GM23338 (cell line): ENCODE data around the gene XRCC5. TPM values are rescaled to one million over a fixed set of nuclear protein-coding genes. Genes with fewer than 3 reads are reported as not detected.

ENCODE experiments used
- ATAC-seq: fragments of 200-7000 bp; cut with Tn5 transposase; 3 replicates; pipeline ENCODE4 v1.9.1; 2020
- DNase-seq: peaks from one replicate; pipeline ENCODE4 v3.0.0-alpha.2; 2015; ENCODE audit warnings: low spot score
- H2AFZ ChIP-seq: fragments of 200-600 bp; sonication (generic); 2 replicates; pipeline ENCODE4 v1.8.0; 2016; ENCODE audit warnings: antibody characterized with exemption, mild to moderate bottlenecking, moderate library complexity
- H3F3A ChIP-seq: fragments of 200-600 bp; sonication (generic); replicated peaks from 2 replicates; pipeline ENCODE4 v1.8.0; 2017; ENCODE audit warnings: antibody characterized with exemption, mixed run types, low read depth
- H3K27ac ChIP-seq: fragments of 200-600 bp; sonication (generic); 2 replicates; pipeline ENCODE4 v1.6.1; 2016; ENCODE audit warnings: low read depth
- H3K27me3 ChIP-seq: fragments of 200-600 bp; sonication (generic); 2 replicates; pipeline ENCODE4 v1.8.0; 2016; ENCODE audit warnings: mild to moderate bottlenecking, mixed run types, moderate library complexity; ENCODE audit not compliant: insufficient read depth
- H3K36me3 ChIP-seq: fragments of 200-600 bp; sonication (generic); 2 replicates; pipeline ENCODE4 v1.8.0; 2016; ENCODE audit warnings: mild to moderate bottlenecking; ENCODE audit not compliant: insufficient read depth
- H3K4me1 ChIP-seq: fragments of 200-600 bp; sonication (generic); 2 replicates; pipeline ENCODE4 v1.8.0; 2016; ENCODE audit warnings: mild to moderate bottlenecking, moderate library complexity; ENCODE audit not compliant: insufficient read depth
- H3K4me2 ChIP-seq: fragments of 200-600 bp; sonication (generic); 2 replicates; pipeline ENCODE4 v1.7.1; 2017; ENCODE audit warnings: mixed run types
- H3K4me3 ChIP-seq: fragments of 200-600 bp; sonication (generic); 2 replicates; pipeline ENCODE4 v1.6.1; 2016; ENCODE audit warnings: mixed run types
- H3K79me2 ChIP-seq: fragments of 200-600 bp; sonication (generic); replicated peaks from 2 replicates; pipeline ENCODE4 v1.8.0; 2017; ENCODE audit warnings: mild to moderate bottlenecking; ENCODE audit not compliant: insufficient read depth
- H3K9me2 ChIP-seq: fragments of 200-600 bp; sonication (generic); 2 replicates; pipeline ENCODE4 v1.8.0; 2017; ENCODE audit not compliant: insufficient read depth
- H4K20me1 ChIP-seq: fragments of 200-600 bp; sonication (generic); replicated peaks from 2 replicates; pipeline ENCODE4 v1.8.0; 2017; ENCODE audit warnings: mild to moderate bottlenecking; ENCODE audit not compliant: insufficient read depth
- H3K27ac Mint-ChIP-seq: 2 replicates; pipeline ENCODE4 v1.8.0; 2020; ENCODE audit warnings: inconsistent platforms, mild to moderate bottlenecking, moderate library complexity, mixed read lengths
- H3K27me3 Mint-ChIP-seq: 3 replicates; pipeline ENCODE4 v1.8.0; 2022; ENCODE audit warnings: low read depth, mild to moderate bottlenecking, moderate library complexity, mixed read lengths, inconsistent platforms; ENCODE audit not compliant: insufficient read depth, poor library complexity
- H3K36me3 Mint-ChIP-seq: 3 replicates; pipeline ENCODE4 v1.8.0; 2021; ENCODE audit warnings: low read depth, mild to moderate bottlenecking, inconsistent platforms, moderate library complexity, mixed read lengths
- H3K4me1 Mint-ChIP-seq: 3 replicates; pipeline ENCODE4 v1.8.0; 2020; ENCODE audit warnings: mild to moderate bottlenecking, inconsistent platforms, mixed read lengths
- H3K4me3 Mint-ChIP-seq: 3 replicates; pipeline ENCODE4 v1.8.0; 2021; ENCODE audit warnings: moderate library complexity, mild to moderate bottlenecking, inconsistent platforms, mixed read lengths
- H3K9me3 Mint-ChIP-seq: 3 replicates; pipeline ENCODE4 v1.8.0; 2020; ENCODE audit warnings: moderate library complexity, mild to moderate bottlenecking, inconsistent platforms, mixed read lengths
- CREB1 ChIP-seq: fragments of 250-450 bp; sonication (Bioruptor Pico); IDR thresholded peaks from 2 replicates; pipeline ENCODE4 v1.5.0; 2020; ENCODE audit warnings: low read depth, mild to moderate bottlenecking, moderate library complexity
- CTCF ChIP-seq, 2 experiments: fragments of 200-600 bp in 1 of 2; sonication (generic) in 1 of 2; conservative IDR thresholded peaks; 2 replicates each; pipeline versions ENCODE4 v1.5.1 to v1.6.1; 2016 to 2017; ENCODE audit warnings: antibody characterized with exemption in 2 of 2, low read depth in 2 of 2, mild to moderate bottlenecking in 2 of 2, moderate library complexity in 1 of 2
- ETS1 ChIP-seq: IDR thresholded peaks from 2 replicates; pipeline ENCODE4 v1.6.1; 2016; ENCODE audit warnings: antibody characterized with exemption
- EZH2 ChIP-seq: fragments of 200-600 bp; sonication (generic); IDR thresholded peaks from one replicate; pipeline ENCODE4 v1.8.0; 2017; ENCODE audit warnings: antibody characterized with exemption, mild to moderate bottlenecking, low read depth; ENCODE audit not compliant: unreplicated experiment
- EZH2phosphoT487 ChIP-seq: fragments of 200-600 bp; sonication (generic); IDR thresholded peaks from one replicate; pipeline ENCODE4 v1.8.1; 2018; ENCODE audit warnings: antibody characterized with exemption; ENCODE audit not compliant: unreplicated experiment
- JUNB ChIP-seq: IDR thresholded peaks from one replicate; pipeline ENCODE4 v1.6.1; 2016; ENCODE audit warnings: antibody characterized with exemption; ENCODE audit not compliant: unreplicated experiment
- NANOG ChIP-seq: IDR thresholded peaks from 2 replicates; pipeline ENCODE4 v1.6.1; 2016; ENCODE audit warnings: antibody characterized with exemption, borderline replicate concordance
- POLR2AphosphoS5 ChIP-seq: IDR thresholded peaks from 2 replicates; pipeline ENCODE4 v1.6.1; 2016; ENCODE audit warnings: antibody characterized with exemption, low read depth
- STAT1 ChIP-seq: IDR thresholded peaks from one replicate; pipeline ENCODE4 v1.6.1; 2016; ENCODE audit warnings: antibody characterized with exemption; ENCODE audit not compliant: unreplicated experiment
- ZNF114 ChIP-seq: fragments of 250-450 bp; sonication (Bioruptor Pico); IDR thresholded peaks from 2 replicates; pipeline ENCODE4 v1.5.0; 2020; ENCODE audit warnings: mild to moderate bottlenecking, moderate library complexity
- ZNF331 ChIP-seq: fragments of 250-450 bp; sonication (Bioruptor Pico); IDR thresholded peaks from 2 replicates; pipeline ENCODE4 v1.5.0; 2020; ENCODE audit warnings: low read depth, mild to moderate bottlenecking, moderate library complexity
- ZNF462 ChIP-seq: fragments of 250-450 bp; sonication (Bioruptor Pico); IDR thresholded peaks from 2 replicates; pipeline ENCODE4 v1.5.0; 2020; ENCODE audit warnings: mild to moderate bottlenecking, moderate library complexity
- polyA plus RNA-seq: library from polyadenylated mRNA; unstranded; fragments of >200 nt; fragmentation: Nextera tagmentation; extraction: Ambion mirVana; gene quantifications from 2 replicates; pipeline ENCODE4 v1.2.1, GENCODE V29; 2016
- total RNA-seq: library from RNA; depleted of rRNA; stranded (reverse); fragments of >200 nt; shearing (Covaris generic); gene quantifications from 2 replicates; pipeline ENCODE4 v1.2.3, GENCODE V29; 2014
- TF ChIP-seq, protein P1 (sequence below): IDR thresholded peaks from one replicate; pipeline ENCODE4 v1.6.1; 2018; ENCODE audit warnings: antibody characterized with exemption; ENCODE audit not compliant: unreplicated experiment

Gene XRCC5
- total and polyA plus RNA-seq, 2 experiments from 2014 or later = 499 to 524 TPM

DNA sequence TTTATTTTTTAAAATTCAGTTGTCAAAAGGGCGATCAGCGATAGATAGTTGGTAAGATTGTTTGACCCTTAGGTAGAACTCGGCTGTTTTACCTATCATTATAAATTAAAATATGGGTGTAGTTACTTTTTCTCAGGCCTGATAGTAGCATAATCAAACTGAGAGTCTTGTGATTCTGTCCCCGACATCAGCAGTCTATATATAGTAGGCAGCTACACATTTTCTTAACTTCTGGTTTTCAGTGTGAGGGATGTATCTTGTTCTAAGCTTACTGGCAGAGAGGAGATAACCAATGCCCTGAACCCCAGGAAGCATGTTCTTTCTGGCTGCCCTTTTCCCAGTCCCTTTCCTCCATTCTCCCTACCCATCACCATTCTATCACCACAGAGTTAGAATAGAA lies 56.6 kb downstream of the XRCC5 start:
- no peak overlapping the region for H3K4me3 Mint-ChIP-seq
- H3K27me3 Mint-ChIP-seq = no peaks in the 10 kb centered on the region
- Histone ChIP-seq H3K4me3 (no peak overlapping the region), H3F3A (peaks cover 16% of the 10 kb centered on the region; the same call in 1 of the 2 replicates), H3K4me2 (no peak overlapping the region), H3K36me3 (peaks cover 56% of the 10 kb centered on the region), H3K4me1 (no peaks in the 10 kb centered on the region), H3K9me2 (no peaks in the 10 kb centered on the region), H2AFZ (no peak overlapping the region), H3K27me3 (no peaks in the 10 kb centered on the region), H3K27ac (0 out of 2 replicates have a peak overlapping the region, but pooled peaks have one; percentile 34), H4K20me1 (peaks cover 24% of the 10 kb centered on the region), H3K79me2 (peaks cover 69% of the 10 kb centered on the region)
- no peaks in the 10 kb centered on the region for H3K9me3 Mint-ChIP-seq
- ATAC-seq = no peak
- H3K36me3 Mint-ChIP-seq = peaks cover 98% of the 10 kb centered on the region
- 0 out of 2 replicates have a peak overlapping the region, but pooled peaks have one; percentile 7 for H3K27ac Mint-ChIP-seq
- H3K4me1 Mint-ChIP-seq = peaks cover 2% of the 10 kb centered on the region; the same call in 1 of the 3 replicates
- no peak for DNase-seq
- TF ChIP-seq ZNF331 (CRISPR knock-in tag) = no peak
- TF ChIP-seq EZH2 = no peak
- TF ChIP-seq JUNB = no peak
- no peak for TF ChIP-seq ZNF114 (CRISPR knock-in tag)
- TF ChIP-seq CTCF (conservative IDR thresholded peaks at IDR 0.05; ENCODE audit: low read depth in 2 of 2) = no peak
- TF ChIP-seq NANOG = no peak
- TF ChIP-seq STAT1 = no peak
- no peak for TF ChIP-seq EZH2phosphoT487
- TF ChIP-seq ZNF462 = no peak
- no peak for TF ChIP-seq POLR2AphosphoS5
- TF ChIP-seq, protein P1, sequence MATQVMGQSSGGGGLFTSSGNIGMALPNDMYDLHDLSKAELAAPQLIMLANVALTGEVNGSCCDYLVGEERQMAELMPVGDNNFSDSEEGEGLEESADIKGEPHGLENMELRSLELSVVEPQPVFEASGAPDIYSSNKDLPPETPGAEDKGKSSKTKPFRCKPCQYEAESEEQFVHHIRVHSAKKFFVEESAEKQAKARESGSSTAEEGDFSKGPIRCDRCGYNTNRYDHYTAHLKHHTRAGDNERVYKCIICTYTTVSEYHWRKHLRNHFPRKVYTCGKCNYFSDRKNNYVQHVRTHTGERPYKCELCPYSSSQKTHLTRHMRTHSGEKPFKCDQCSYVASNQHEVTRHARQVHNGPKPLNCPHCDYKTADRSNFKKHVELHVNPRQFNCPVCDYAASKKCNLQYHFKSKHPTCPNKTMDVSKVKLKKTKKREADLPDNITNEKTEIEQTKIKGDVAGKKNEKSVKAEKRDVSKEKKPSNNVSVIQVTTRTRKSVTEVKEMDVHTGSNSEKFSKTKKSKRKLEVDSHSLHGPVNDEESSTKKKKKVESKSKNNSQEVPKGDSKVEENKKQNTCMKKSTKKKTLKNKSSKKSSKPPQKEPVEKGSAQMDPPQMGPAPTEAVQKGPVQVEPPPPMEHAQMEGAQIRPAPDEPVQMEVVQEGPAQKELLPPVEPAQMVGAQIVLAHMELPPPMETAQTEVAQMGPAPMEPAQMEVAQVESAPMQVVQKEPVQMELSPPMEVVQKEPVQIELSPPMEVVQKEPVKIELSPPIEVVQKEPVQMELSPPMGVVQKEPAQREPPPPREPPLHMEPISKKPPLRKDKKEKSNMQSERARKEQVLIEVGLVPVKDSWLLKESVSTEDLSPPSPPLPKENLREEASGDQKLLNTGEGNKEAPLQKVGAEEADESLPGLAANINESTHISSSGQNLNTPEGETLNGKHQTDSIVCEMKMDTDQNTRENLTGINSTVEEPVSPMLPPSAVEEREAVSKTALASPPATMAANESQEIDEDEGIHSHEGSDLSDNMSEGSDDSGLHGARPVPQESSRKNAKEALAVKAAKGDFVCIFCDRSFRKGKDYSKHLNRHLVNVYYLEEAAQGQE = no peak
- no peak for TF ChIP-seq CREB1 (CRISPR knock-in tag)
- no peak for TF ChIP-seq ETS1
